HUES48 (cell line): ENCODE measurements around the gene UBL4A.

Experiments used
- H3K27ac ChIP-seq: one replicate; pipeline ENCODE4 v1.7.0; 2013; ENCODE audit warnings: low read depth, low read length, inconsistent platforms
- H3K27me3 ChIP-seq: 2 replicates; pipeline ENCODE4 v1.6.1; 2013; ENCODE audit warnings: mild to moderate bottlenecking, low read length; ENCODE audit not compliant: control insufficient read depth, insufficient read depth
- H3K36me3 ChIP-seq: 2 replicates; pipeline ENCODE4 v1.6.1; 2013; ENCODE audit warnings: low read length; ENCODE audit not compliant: control insufficient read depth, insufficient read depth
- H3K4me1 ChIP-seq: 2 replicates; pipeline ENCODE4 v1.6.1; 2013; ENCODE audit warnings: mild to moderate bottlenecking, low read length; ENCODE audit not compliant: control insufficient read depth, insufficient read depth
- H3K4me3 ChIP-seq: 2 replicates; pipeline ENCODE4 v1.5.1; 2013; ENCODE audit warnings: mild to moderate bottlenecking, low read depth, low read length
- H3K9ac ChIP-seq: 2 replicates; pipeline ENCODE4 v1.6.1; 2013; ENCODE audit warnings: mild to moderate bottlenecking, low read depth, low read length, moderate library complexity
- H3K9me3 ChIP-seq: 2 replicates; pipeline ENCODE4 v1.6.1; 2013; ENCODE audit warnings: low read length; ENCODE audit not compliant: control insufficient read depth, insufficient read depth

UBL4A gene

GRCh38 chrX:154481911-154482601 lies 4.4 kb downstream of the UBL4A start:
- no peak overlapping the region for H3K4me3 ChIP-seq

GRCh38 chrX:154481195-154481594 lies 5.2 kb downstream of the UBL4A start:
- peaks cover 37% of the 10 kb centered on the region; the same call in 1 of the 2 replicates for H3K9me3 ChIP-seq
- H3K9ac ChIP-seq = no peak overlapping the region
- no peak overlapping the region for H3K27ac ChIP-seq
- H3K27me3 ChIP-seq = no peaks in the 10 kb centered on the region
- H3K4me1 ChIP-seq = no peaks in the 10 kb centered on the region
- peaks cover 12% of the 10 kb centered on the region for H3K36me3 ChIP-seq
- no peak overlapping the region for H3K4me3 ChIP-seq

More at GRCh38 chrX:154481911-154482601, 4.4 kb downstream of the UBL4A start:
- Histone ChIP-seq H3K27me3 (no peaks in the 10 kb centered on the region), H3K4me1 (no peaks in the 10 kb centered on the region), H3K27ac (no peak overlapping the region), H3K36me3 (peaks cover 12% of the 10 kb centered on the region), H3K9ac (no peak overlapping the region), H3K9me3 (peaks cover 29% of the 10 kb centered on the region; the same call in 1 of the 2 replicates)

- H3K4me1 ChIP-seq = no peaks in the 10 kb centered on the region
- peak within 1 kb of the TSS; percentile 58 for H3K4me3 ChIP-seq
- H3K36me3 ChIP-seq = no peaks in the 10 kb centered on the region
- peak within 1 kb of the TSS; percentile 90 for H3K27ac ChIP-seq
- H3K9me3 ChIP-seq = peaks cover 32% of the 10 kb centered on the region; the same call in 1 of the 2 replicates
- H3K9ac ChIP-seq = peak within 1 kb of the TSS; percentile 79
- H3K27me3 ChIP-seq = no peaks in the 10 kb centered on the region
These were observed 7.4 kb downstream of the UBL4A start, which contains the start of gene LAGE3 for GRCh38 chrX:154478728-154479622. TSS of gene LAGE3 (minus strand) at chrX:154479281. CDS start at chrX:154478915, 366 bp downstream.

- Histone ChIP-seq H3K27ac (no peak overlapping the region), H3K4me3 (peak overlapping the region; percentile 58), H3K4me1 (no peaks in the 10 kb centered on the region), H3K9ac (no peak overlapping the region), H3K27me3 (no peaks in the 10 kb centered on the region), H3K9me3 (peaks cover 32% of the 10 kb centered on the region; the same call in 1 of the 2 replicates), H3K36me3 (no peaks in the 10 kb centered on the region)
These were observed 8.4 kb downstream of the UBL4A start for GRCh38 chrX:154477891-154478477.

GRCh38 chrX:154476821-154477220 lies 9.6 kb downstream of the UBL4A start:
- no peak overlapping the region for H3K27ac ChIP-seq
- H3K4me1 ChIP-seq = no peaks in the 10 kb centered on the region
- no peaks in the 10 kb centered on the region for H3K36me3 ChIP-seq
- H3K9me3 ChIP-seq = peaks cover 30% of the 10 kb centered on the region
- no peak overlapping the region for H3K4me3 ChIP-seq
- no peak overlapping the region for H3K9ac ChIP-seq
- H3K27me3 ChIP-seq = no peaks in the 10 kb centered on the region

- peaks cover 21% of the 10 kb centered on the region for H3K36me3 ChIP-seq
- no peaks in the 10 kb centered on the region for H3K27me3 ChIP-seq
- H3K4me1 ChIP-seq = no peaks in the 10 kb centered on the region
- H3K27ac ChIP-seq = no peak overlapping the region
- H3K4me3 ChIP-seq = no peak overlapping the region
- H3K9me3 ChIP-seq = peaks cover 53% of the 10 kb centered on the region
- H3K9ac ChIP-seq = no peak overlapping the region
These were observed 12.7 kb downstream of the UBL4A start for GRCh38 chrX:154473683-154474082.

- Histone ChIP-seq H3K4me1 (no peaks in the 10 kb centered on the region), H3K9ac (no peak overlapping the region), H3K27ac (no peak overlapping the region), H3K36me3 (peaks cover 25% of the 10 kb centered on the region), H3K9me3 (peaks cover 49% of the 10 kb centered on the region), H3K27me3 (no peaks in the 10 kb centered on the region), H3K4me3 (no peak overlapping the region)
These were observed 13.5 kb downstream of the UBL4A start for GRCh38 chrX:154472685-154473632.

GRCh38 chrX:154471839-154472684 lies 14.4 kb downstream of the UBL4A start:
- Histone ChIP-seq H3K27ac (no peak overlapping the region), H3K4me3 (no peak overlapping the region), H3K9me3 (peaks cover 41% of the 10 kb centered on the region), H3K9ac (no peak overlapping the region), H3K36me3 (peaks cover 27% of the 10 kb centered on the region), H3K27me3 (no peaks in the 10 kb centered on the region), H3K4me1 (no peaks in the 10 kb centered on the region)

GRCh38 chrX:154470914-154471568 lies 15.4 kb downstream of the UBL4A start:
- Histone ChIP-seq H3K27ac (no peak overlapping the region), H3K4me3 (no peak overlapping the region), H3K9ac (no peak overlapping the region), H3K27me3 (no peaks in the 10 kb centered on the region), H3K36me3 (peaks cover 27% of the 10 kb centered on the region), H3K9me3 (peaks cover 43% of the 10 kb centered on the region), H3K4me1 (no peaks in the 10 kb centered on the region)
